Neuronal stem cell (in vitro differentiated cells): ENCODE results near the gene SLC31A2. TPM values are rescaled to one million over a fixed set of nuclear protein-coding genes. Genes with fewer than 3 reads are reported as not detected.
"Not testable (repeated sequence)": the region's sequence is repeated elsewhere in the genome, so short reads cannot be mapped to it uniquely, and the experiment has no call there.

Experiments
- DNase-seq: peaks from one replicate; pipeline ENCODE4 v3.0.0-alpha.2; 2013; ENCODE audit warnings: low spot score
- H2AFZ ChIP-seq: one replicate; pipeline ENCODE4 v1.6.1; 2013; ENCODE audit warnings: mild to moderate bottlenecking, low read length, inconsistent platforms
- H2AK5ac ChIP-seq: 2 replicates; pipeline ENCODE4 v1.6.1; 2013; ENCODE audit warnings: low read depth, mild to moderate bottlenecking, inconsistent platforms, low read length, moderate library complexity, mixed read lengths
- H2BK120ac ChIP-seq: 2 replicates; pipeline ENCODE4 v1.6.1; 2013; ENCODE audit warnings: low read depth, mild to moderate bottlenecking, inconsistent platforms, low read length, moderate library complexity, mixed read lengths
- H2BK12ac ChIP-seq: one replicate; pipeline ENCODE4 v1.6.1; 2013; ENCODE audit warnings: low read length, inconsistent platforms
- H2BK15ac ChIP-seq: 2 replicates; pipeline ENCODE4 v1.6.1; 2013; ENCODE audit warnings: mild to moderate bottlenecking, low read length, inconsistent platforms, mixed read lengths
- H2BK5ac ChIP-seq: one replicate; pipeline ENCODE4 v1.6.1; 2013; ENCODE audit warnings: inconsistent platforms, mild to moderate bottlenecking, low read length, moderate library complexity
- H3K14ac ChIP-seq: one replicate; pipeline ENCODE4 v1.6.1; 2013; ENCODE audit warnings: low read length, inconsistent platforms
- H3K18ac ChIP-seq: 2 replicates; pipeline ENCODE4 v1.6.1; 2013; ENCODE audit warnings: low read length, inconsistent platforms
- H3K23ac ChIP-seq: 2 replicates; pipeline ENCODE4 v1.6.1; 2013; ENCODE audit warnings: low read depth, mild to moderate bottlenecking, mixed read lengths, low read length, inconsistent platforms; ENCODE audit not compliant: poor library complexity
- H3K27ac ChIP-seq: replicated peaks from 3 replicates; pipeline ENCODE4 v1.5.1; 2013; ENCODE audit warnings: low read length, inconsistent platforms
- H3K27me3 ChIP-seq, 3 experiments: 2 replicates each; pipeline ENCODE4 v1.6.1; 2013; ENCODE audit warnings: low read length in 3 of 3, mild to moderate bottlenecking in 2 of 3, inconsistent platforms in 1 of 3, low read depth in 1 of 3, mixed read lengths in 1 of 3, moderate library complexity in 1 of 3; ENCODE audit not compliant: control insufficient read depth in 3 of 3, insufficient read depth in 3 of 3
- H3K36me3 ChIP-seq, 2 donors: replicated peaks in 1 of 2; 2 replicates each; pipeline ENCODE4 v1.6.1; 2013; ENCODE audit warnings: low read length in 2 of 2; ENCODE audit not compliant: control insufficient read depth in 2 of 2, insufficient read depth in 2 of 2
- H3K4ac ChIP-seq: 2 replicates; pipeline ENCODE4 v1.6.1; 2013; ENCODE audit warnings: inconsistent platforms, mild to moderate bottlenecking, low read length, moderate library complexity
- H3K4me1 ChIP-seq, 2 donors: 1 replicate in 1 of 2; 2 replicates in 1 of 2; pipeline ENCODE4 v1.6.1; 2013; ENCODE audit warnings: low read length in 2 of 2, low read depth in 1 of 2; ENCODE audit not compliant: control insufficient read depth in 2 of 2, insufficient read depth in 1 of 2
- H3K4me2 ChIP-seq: one replicate; pipeline ENCODE4 v1.6.1; 2013; ENCODE audit warnings: mild to moderate bottlenecking, low read length, inconsistent platforms; ENCODE audit not compliant: insufficient read depth, poor library complexity, severe bottlenecking
- H3K4me3 ChIP-seq, 2 donors: 2 replicates each; pipeline ENCODE4 v1.5.1; 2013; ENCODE audit warnings: low read length in 2 of 2, mild to moderate bottlenecking in 2 of 2, inconsistent platforms in 1 of 2, moderate library complexity in 1 of 2
- H3K79me1 ChIP-seq: one replicate; pipeline ENCODE4 v1.6.1; 2013; ENCODE audit warnings: low read depth, mild to moderate bottlenecking, inconsistent platforms, low read length, moderate library complexity
- H3K9ac ChIP-seq: one replicate; pipeline ENCODE4 v1.6.1; 2013; ENCODE audit warnings: mild to moderate bottlenecking, low read depth, low read length, inconsistent platforms; ENCODE audit not compliant: poor library complexity
- H3K9me3 ChIP-seq, 2 donors: replicated peaks in 1 of 2; 2 replicates each; pipeline versions ENCODE3 to v1.6.1; 2013; ENCODE audit warnings: low read length in 2 of 2, mild to moderate bottlenecking in 2 of 2, inconsistent platforms in 1 of 2, low read depth in 1 of 2, mixed read lengths in 1 of 2, moderate library complexity in 1 of 2; ENCODE audit not compliant: control insufficient read depth in 2 of 2, insufficient read depth in 1 of 2
- H4K8ac ChIP-seq: one replicate; pipeline ENCODE4 v1.6.1; 2013; ENCODE audit warnings: low read depth, mild to moderate bottlenecking, inconsistent platforms, low read length, moderate library complexity
- H4K91ac ChIP-seq: one replicate; pipeline ENCODE4 v1.6.1; 2013; ENCODE audit warnings: low read length, low read depth, mild to moderate bottlenecking, inconsistent platforms; ENCODE audit not compliant: poor library complexity
- WGBS, 2 donors: extraction: QIAGEN DNeasy Blood & Tissue Kit; methylation state at CpG; one replicate each; pipeline ENCODE4 v1.1.7; 2013; ENCODE audit warnings: missing lambda C conversion rate in 2 of 2, mixed read lengths in 1 of 2; ENCODE audit not compliant: insufficient read length in 2 of 2, insufficient replicate concordance in 1 of 2; ENCODE audit errors: extremely low coverage in 2 of 2; 5-methylcytosine and 5-hydroxymethylcytosine counted together
- polyA plus RNA-seq, 2 experiments: library from polyadenylated mRNA; stranded (reverse); fragments of 200-250 nt; gene quantifications; one replicate each; pipeline ENCODE4 v1.2.3, GENCODE V29; 2013

Gene SLC31A2, protein sequence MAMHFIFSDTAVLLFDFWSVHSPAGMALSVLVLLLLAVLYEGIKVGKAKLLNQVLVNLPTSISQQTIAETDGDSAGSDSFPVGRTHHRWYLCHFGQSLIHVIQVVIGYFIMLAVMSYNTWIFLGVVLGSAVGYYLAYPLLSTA
- polyA plus RNA-seq (2013, experiment 1 of 2): 0.70 TPM
- polyA plus RNA-seq (2013, experiment 2 of 2): 0.65 TPM

DNA sequence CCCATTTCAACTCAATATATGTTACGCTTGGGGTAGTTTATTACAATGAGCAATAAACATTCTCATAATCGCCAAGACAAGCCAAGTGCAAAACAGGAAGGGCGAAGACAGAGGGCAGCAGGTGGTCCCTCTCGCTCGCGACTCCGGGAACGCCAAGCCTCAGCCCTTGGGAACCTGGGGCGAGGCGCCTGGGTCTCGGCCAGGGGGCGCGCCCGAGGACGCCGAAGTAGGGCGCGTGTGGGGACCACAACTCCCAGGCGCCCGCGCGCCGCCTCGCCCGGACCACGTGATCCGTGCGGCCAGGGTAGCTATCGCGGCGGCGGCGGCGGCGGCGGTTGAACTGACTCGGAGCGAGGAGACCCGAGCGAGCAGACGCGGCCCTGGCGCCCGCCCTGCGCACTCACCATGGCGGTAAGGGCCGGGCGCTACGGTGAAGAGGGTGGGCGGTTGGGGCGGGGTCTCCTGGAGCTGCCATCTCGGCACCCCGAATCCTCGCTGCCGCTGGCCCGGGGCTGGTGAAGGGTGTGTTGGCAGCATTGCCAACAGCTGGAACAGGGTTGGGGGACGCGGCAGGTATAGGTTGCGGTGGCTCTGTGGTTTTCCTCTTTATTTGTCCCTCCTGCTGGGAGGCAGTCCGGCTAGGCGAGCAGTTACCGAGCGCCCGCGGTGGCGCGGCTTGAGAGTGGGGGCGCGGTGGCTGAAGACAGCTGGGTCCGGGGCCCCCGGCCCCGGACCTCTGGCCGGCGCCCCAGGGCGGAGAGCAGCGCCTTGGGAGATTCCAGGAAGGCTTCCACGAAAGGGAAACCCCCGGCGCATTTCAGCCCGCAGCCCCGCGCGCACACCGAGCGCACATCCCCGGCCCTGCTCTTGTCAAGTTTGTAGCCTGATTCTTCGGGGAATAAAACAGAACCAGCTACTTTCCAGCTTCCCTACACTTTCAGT lies at the start of gene SLC31A2:
Gene SLC31A2, plus strand, starts transcription at position 338 of the 942 bp plus-strand sequence. Its CDS starts 68 bp downstream, at position 406.
- H2AK5ac ChIP-seq: no peak within 1 kb of the TSS
- DNase-seq: peak; percentile 85
- no peaks in the 10 kb centered on the region for H3K4me1 ChIP-seq
- no peak within 1 kb of the TSS for H2BK12ac ChIP-seq
- H2BK120ac ChIP-seq: no peak within 1 kb of the TSS
- peaks cover 0 to 29% (median 16%) of the 10 kb centered on the region in 3 experiments for H3K27me3 ChIP-seq
- H4K91ac ChIP-seq: no peak within 1 kb of the TSS
- H3K79me1 ChIP-seq: no peaks in the 10 kb centered on the region
- H4K8ac ChIP-seq: no peak within 1 kb of the TSS
- peak within 1 kb of the TSS; percentile 29 for H3K23ac ChIP-seq
- H2AFZ ChIP-seq: peak within 1 kb of the TSS; percentile 94
- H3K27ac ChIP-seq: no peak within 1 kb of the TSS
- no CpG with 5 or more reads among the region's 87 CpGs for WGBS, 2 donors
- H3K9me3 ChIP-seq: no peaks in the 10 kb centered on the region
- H2BK5ac ChIP-seq: peak within 1 kb of the TSS; percentile 62
- H3K4ac ChIP-seq: no peak within 1 kb of the TSS
- no peak within 1 kb of the TSS for H3K14ac ChIP-seq
- peak within 1 kb of the TSS; percentile 85 for H3K4me2 ChIP-seq
- H3K4me3 ChIP-seq: peak within 1 kb of the TSS; percentile 62 to 81
- no peaks in the 10 kb centered on the region for H3K36me3 ChIP-seq
- peak within 1 kb of the TSS; percentile 51 for H2BK15ac ChIP-seq
- H3K9ac ChIP-seq: peak within 1 kb of the TSS; percentile 82
- H3K18ac ChIP-seq: peak within 1 kb of the TSS; percentile 93

DNA sequence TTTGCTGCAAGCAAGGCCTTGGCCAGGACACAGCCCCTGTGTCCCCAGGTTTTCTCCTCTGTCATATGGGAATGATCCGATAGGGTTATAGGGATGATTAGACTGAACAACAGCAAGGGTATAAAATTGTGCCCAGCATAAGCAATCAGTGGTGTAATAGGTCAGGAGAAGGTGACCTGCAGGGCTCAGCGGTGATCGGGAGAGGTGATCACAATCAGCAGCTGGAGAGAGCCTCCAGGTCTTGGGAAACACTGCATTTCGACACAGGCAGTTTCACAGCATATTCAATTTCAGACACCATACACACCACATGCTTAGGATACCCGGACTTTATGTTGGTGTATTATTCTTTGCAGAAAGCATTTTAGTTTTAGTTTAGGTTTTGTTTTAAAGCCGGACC lies 45.5 kb upstream of the SLC31A2 start:
- H2BK120ac ChIP-seq, H4K8ac ChIP-seq, H3K4me3 ChIP-seq, H3K23ac ChIP-seq, H2AFZ ChIP-seq, H3K4ac ChIP-seq, H2BK12ac ChIP-seq, H2AK5ac ChIP-seq, DNase-seq, H3K79me1 ChIP-seq, H3K4me1 ChIP-seq, H3K18ac ChIP-seq, H3K27ac ChIP-seq, H3K14ac ChIP-seq, H4K91ac ChIP-seq, H3K4me2 ChIP-seq, H3K9ac ChIP-seq, H2BK5ac ChIP-seq, H3K36me3 ChIP-seq, H3K9me3 ChIP-seq, H2BK15ac ChIP-seq: not testable (repeated sequence)
- no CpG with 5 or more reads among the region's 6 CpGs for WGBS, 2 donors
- H3K27me3 ChIP-seq: peaks cover 0 to 12% (median 0%) of the 10 kb centered on the region in 3 experiments

DNA sequence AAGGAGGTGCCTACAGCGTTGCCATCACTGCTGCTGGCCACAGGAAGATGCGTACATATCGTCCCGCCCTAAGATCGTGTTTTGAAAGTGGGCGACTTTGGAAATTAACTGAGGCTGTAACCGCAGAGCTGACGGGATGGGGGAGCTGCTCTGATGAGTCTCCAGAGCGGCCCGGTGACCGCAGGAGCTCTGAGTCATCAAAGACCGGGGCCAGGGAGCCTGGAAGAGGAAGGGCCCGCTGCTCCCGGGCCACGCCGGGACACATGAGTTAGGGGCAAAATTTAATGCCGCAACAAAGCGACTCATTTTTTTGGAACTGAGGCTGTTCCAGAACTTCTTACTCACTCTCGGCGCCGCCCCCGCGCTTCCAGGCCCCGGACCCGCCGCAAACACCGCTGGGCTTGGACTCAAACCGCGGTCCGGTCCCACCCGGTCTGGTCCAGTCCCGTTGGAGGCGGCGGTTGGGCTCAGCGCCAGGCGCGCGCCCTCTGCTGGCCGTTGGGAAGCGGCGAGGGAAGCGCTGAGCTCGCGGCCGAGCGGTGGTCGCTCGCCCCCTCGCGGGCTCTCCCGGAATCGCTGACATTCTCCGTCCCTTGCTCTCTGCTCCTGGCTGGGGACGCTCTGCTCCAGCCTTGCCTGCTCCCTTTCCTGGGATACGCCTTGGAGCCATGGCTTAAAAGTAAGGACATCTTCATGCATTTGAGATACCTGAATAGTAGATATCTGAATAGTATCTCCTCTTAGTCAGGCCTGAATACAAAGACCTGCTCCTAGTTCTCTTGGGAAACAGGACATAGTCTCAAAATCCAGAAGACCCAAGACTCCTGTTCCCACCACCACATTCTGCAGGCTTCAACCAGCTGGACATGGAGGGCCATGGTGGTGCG lies 39.5 kb upstream of the SLC31A2 start:
- not testable (repeated sequence) for H3K27me3 ChIP-seq, H3K23ac ChIP-seq, H3K79me1 ChIP-seq, H2AFZ ChIP-seq, H4K91ac ChIP-seq, H2BK15ac ChIP-seq, H3K4me2 ChIP-seq, H3K9me3 ChIP-seq, H4K8ac ChIP-seq, H2BK5ac ChIP-seq, H3K4me1 ChIP-seq, H3K27ac ChIP-seq, H3K18ac ChIP-seq, H3K14ac ChIP-seq, H2BK120ac ChIP-seq, H2AK5ac ChIP-seq, H3K9ac ChIP-seq, H3K4ac ChIP-seq, H3K4me3 ChIP-seq, H3K36me3 ChIP-seq, DNase-seq, H2BK12ac ChIP-seq
- WGBS, 2 donors: no CpG with 5 or more reads among the region's 56 CpGs
